Measurements from ENCODE around the gene ERI2.

- TF ChIP-seq REST (IDR thresholded peaks at IDR 0.05; ENCODE audit: low read depth) (no peak), RAD21 (IDR thresholded peaks at IDR 0.05; ENCODE audit: low read depth) (no peak), ZBTB7A (IDR thresholded peaks at IDR 0.05; ENCODE audit: low read depth) (no peak), TEAD4 (IDR thresholded peaks at IDR 0.05) (no peak), EP300 (IDR thresholded peaks at IDR 0.05; ENCODE audit: borderline replicate concordance) (no peak), TAF1 (IDR thresholded peaks at IDR 0.05; ENCODE audit: low read depth) (no peak), USF1 (IDR thresholded peaks at IDR 0.05) (no peak), MAX (IDR thresholded peaks at IDR 0.05) (no peak), FOXM1 (IDR thresholded peaks at IDR 0.05; ENCODE audit: borderline replicate concordance, low read depth) (no peak)
Observed at GRCh38 chr16:20773679-20774078, 32.6 kb downstream of the ERI2 start.
